IMR-90 (cell line): ENCODE measurements around the gene SPARCL1. TPM values are rescaled to one million over a fixed set of nuclear protein-coding genes. Genes with fewer than 3 reads are reported as not detected.
A peak's percentile ranks its signal among the peaks of the same experiment; 100 is the strongest.

Experiments used
- ATAC-seq: fragments of 200-7000 bp; cut with Tn5 transposase; 2 replicates; pipeline ENCODE4 v1.9.1; 2020; ENCODE audit warnings: low read depth, mild to moderate bottlenecking, moderate library complexity
- BruUV-seq: library from RNA; stranded (reverse); fragments of 400-500 nt; replicated peaks from 2 replicates; lab custom pipeline; 2021; lab: Mats Ljungman, UMichigan
- CTCF ChIA-PET: fragments of 300-600 bp; formaldehyde crosslinking; extraction: SDS; loops from one replicate; lab custom pipeline; 2021; ENCODE audit warnings: antibody characterized with exemption; lab: Yijun Ruan, JAX
- POLR2A ChIA-PET: fragments of 300-600 bp; sonication (Branson Sonifier 250); formaldehyde crosslinking; loops from one replicate; lab custom pipeline; 2022; ENCODE audit warnings: antibody characterized with exemption; ENCODE audit not compliant: unreplicated experiment; lab: Charles Lee
- DNase-seq: peaks from one replicate; pipeline ENCODE4 v3.0.0; 2013
- H2AFZ ChIP-seq: replicated peaks from 2 replicates; pipeline ENCODE3; 2013; ENCODE audit warnings: low read length, mild to moderate bottlenecking; ENCODE audit not compliant: poor library complexity
- H2AK5ac ChIP-seq: 2 replicates; pipeline ENCODE4 v1.6.1; 2013; ENCODE audit warnings: low read depth, low read length, inconsistent platforms
- H2AK9ac ChIP-seq: replicated peaks from 2 replicates; pipeline ENCODE3; 2013; ENCODE audit warnings: mild to moderate bottlenecking, low read depth, low read length, moderate library complexity; ENCODE audit not compliant: poor library complexity
- H2BK120ac ChIP-seq: 2 replicates; pipeline ENCODE4 v1.6.1; 2013; ENCODE audit warnings: low read depth, low read length, inconsistent platforms
- H2BK15ac ChIP-seq: 3 replicates; pipeline ENCODE4 v1.6.1; 2013; ENCODE audit warnings: low read depth, low read length, inconsistent platforms
- H2BK20ac ChIP-seq: 2 replicates; pipeline ENCODE4 v1.6.1; 2013; ENCODE audit warnings: low read depth, mild to moderate bottlenecking, inconsistent platforms, low read length, moderate library complexity
- H2BK5ac ChIP-seq: 2 replicates; pipeline ENCODE4 v1.6.1; 2013; ENCODE audit warnings: mild to moderate bottlenecking, low read depth, low read length, inconsistent platforms; ENCODE audit not compliant: poor library complexity, severe bottlenecking
- H3K14ac ChIP-seq: replicated peaks from 2 replicates; pipeline ENCODE4 v1.6.1; 2013; ENCODE audit warnings: low read depth, low read length, inconsistent platforms
- H3K18ac ChIP-seq: 2 replicates; pipeline ENCODE4 v1.6.1; 2013; ENCODE audit warnings: low read depth, low read length, control low read depth
- H3K23ac ChIP-seq: 2 replicates; pipeline ENCODE4 v1.6.1; 2013; ENCODE audit warnings: low read depth, low read length, inconsistent platforms
- H3K27ac ChIP-seq: 2 replicates; pipeline ENCODE4 v1.5.1; 2013; ENCODE audit warnings: mild to moderate bottlenecking, control low read depth, low read length; ENCODE audit not compliant: insufficient read depth
- H3K27me3 ChIP-seq: 2 replicates; pipeline ENCODE4 v1.6.1; 2013; ENCODE audit warnings: low read length; ENCODE audit not compliant: control insufficient read depth, insufficient read depth
- H3K36me3 ChIP-seq: 2 replicates; pipeline ENCODE4 v1.6.1; 2013; ENCODE audit warnings: low read length, mixed read lengths; ENCODE audit not compliant: control insufficient read depth, insufficient read depth
- H3K4ac ChIP-seq: 2 replicates; pipeline ENCODE4 v1.6.1; 2013; ENCODE audit warnings: low read depth, low read length, inconsistent platforms
- H3K4me1 ChIP-seq: 2 replicates; pipeline ENCODE4 v1.6.1; 2013; ENCODE audit warnings: low read length, mixed read lengths; ENCODE audit not compliant: control insufficient read depth, insufficient read depth
- H3K4me2 ChIP-seq: 2 replicates; pipeline ENCODE4 v1.6.1; 2013; ENCODE audit warnings: low read depth, mild to moderate bottlenecking, control low read depth, low read length, moderate library complexity
- H3K4me3 ChIP-seq: 2 replicates; pipeline ENCODE4 v1.5.1; 2013; ENCODE audit warnings: low read depth, mild to moderate bottlenecking, control low read depth, low read length, moderate library complexity; ENCODE audit not compliant: insufficient read depth
- H3K56ac ChIP-seq: 2 replicates; pipeline ENCODE4 v1.6.1; 2013; ENCODE audit warnings: low read length, inconsistent platforms; ENCODE audit not compliant: insufficient read depth; ENCODE audit errors: extremely low read depth
- H3K79me1 ChIP-seq, 2 experiments: 2 replicates each; pipeline ENCODE4 v1.6.1; 2013; ENCODE audit warnings: low read length in 2 of 2, inconsistent platforms in 1 of 2, low read depth in 1 of 2
- H3K9ac ChIP-seq: 2 replicates; pipeline ENCODE4 v1.6.1; 2013; ENCODE audit warnings: low read depth, low read length, control low read depth
- H3K9me1 ChIP-seq: 2 replicates; pipeline ENCODE4 v1.6.1; 2013; ENCODE audit warnings: low read length, inconsistent platforms; ENCODE audit not compliant: insufficient read depth
- H3K9me3 ChIP-seq: 2 replicates; pipeline ENCODE4 v1.6.1; 2013; ENCODE audit warnings: low read length; ENCODE audit not compliant: control insufficient read depth, insufficient read depth
- H4K20me1 ChIP-seq: 2 replicates; pipeline ENCODE4 v1.6.1; 2013; ENCODE audit warnings: low read length, inconsistent platforms; ENCODE audit not compliant: insufficient read depth
- H4K5ac ChIP-seq: 2 replicates; pipeline ENCODE4 v1.6.1; 2013; ENCODE audit warnings: mild to moderate bottlenecking, low read depth, low read length, control low read depth
- H4K8ac ChIP-seq, 2 experiments: 2 replicates each; pipeline ENCODE4 v1.6.1; 2013; ENCODE audit warnings: low read depth in 2 of 2, low read length in 2 of 2, control low read depth in 1 of 2, inconsistent platforms in 1 of 2
- H4K91ac ChIP-seq: 2 replicates; pipeline ENCODE4 v1.6.1; 2013; ENCODE audit warnings: low read depth, low read length, inconsistent platforms; ENCODE audit not compliant: insufficient read depth
- BHLHE40 ChIP-seq: fragments of 150-350 bp; IDR thresholded peaks from 2 replicates; pipeline ENCODE4 v1.6.1; 2016; ENCODE audit warnings: mild to moderate bottlenecking, low read depth, low read length
- CEBPB ChIP-seq: IDR thresholded peaks from 2 replicates; pipeline ENCODE4 v1.6.1; 2012; ENCODE audit warnings: low read depth, low read length, improper control_type of control experiment
- CHD1 ChIP-seq: IDR thresholded peaks from 2 replicates; pipeline ENCODE4 v1.6.1; 2012; ENCODE audit warnings: low read depth, low read length, improper control_type of control experiment
- CTCF ChIP-seq: conservative IDR thresholded peaks from 2 replicates; pipeline ENCODE4 v1.5.1; 2012; ENCODE audit warnings: mild to moderate bottlenecking, low read depth, low read length, improper control_type of control experiment
- ELK1 ChIP-seq: fragments of 150-350 bp; IDR thresholded peaks from 2 replicates; pipeline ENCODE4 v1.6.1; 2016; ENCODE audit warnings: low read depth, mild to moderate bottlenecking, low read length, moderate library complexity, borderline replicate concordance
- FOS ChIP-seq: fragments of 150-350 bp; IDR thresholded peaks from 2 replicates; pipeline ENCODE4 v1.6.1; 2016; ENCODE audit warnings: low read depth, low read length
- MAFK ChIP-seq: IDR thresholded peaks from 2 replicates; pipeline ENCODE4 v1.6.1; 2012; ENCODE audit warnings: low read depth, low read length, improper control_type of control experiment
- MAZ ChIP-seq: IDR thresholded peaks from 2 replicates; pipeline ENCODE4 v1.6.1; 2012; ENCODE audit warnings: low read depth, mild to moderate bottlenecking, low read length, improper control_type of control experiment, moderate library complexity, borderline replicate concordance
- MXI1 ChIP-seq: IDR thresholded peaks from 2 replicates; pipeline ENCODE4 v1.6.1; 2012; ENCODE audit warnings: low read depth, mild to moderate bottlenecking, low read length, moderate library complexity, borderline replicate concordance
- NFE2L2 ChIP-seq: fragments of 150-350 bp; IDR thresholded peaks from 2 replicates; pipeline ENCODE4 v1.6.1; 2016; ENCODE audit warnings: low read depth, mild to moderate bottlenecking, low read length
- POLR2A ChIP-seq: IDR thresholded peaks from 2 replicates; pipeline ENCODE4 v1.6.1; 2012; ENCODE audit warnings: mild to moderate bottlenecking, low read depth, low read length
- RAD21 ChIP-seq: IDR thresholded peaks from 2 replicates; pipeline ENCODE4 v1.6.1; 2012; ENCODE audit warnings: low read length, improper control_type of control experiment
- RCOR1 ChIP-seq: IDR thresholded peaks from 2 replicates; pipeline ENCODE4 v1.6.1; 2012; ENCODE audit warnings: mild to moderate bottlenecking, low read length, improper control_type of control experiment; ENCODE audit not compliant: insufficient replicate concordance
- RFX5 ChIP-seq: IDR thresholded peaks from 2 replicates; pipeline ENCODE4 v1.8.0; 2012; ENCODE audit warnings: low read depth, mild to moderate bottlenecking, low read length, moderate library complexity
- SMC3 ChIP-seq: fragments of 150-350 bp; IDR thresholded peaks from 2 replicates; pipeline ENCODE4 v1.6.1; 2016; ENCODE audit warnings: low read depth, mild to moderate bottlenecking, antibody characterized with exemption, low read length, moderate library complexity
- USF2 ChIP-seq: fragments of 150-350 bp; IDR thresholded peaks from 2 replicates; pipeline ENCODE4 v1.6.1; 2017; ENCODE audit warnings: mild to moderate bottlenecking, antibody characterized with exemption, low read length, low read depth
- WGBS, 2 experiments: methylation state at CpG; one replicate each; pipeline versions ENCODE4 v1.1.5 to v1.1.7; 2013; ENCODE audit warnings: missing lambda C conversion rate in 2 of 2; ENCODE audit not compliant: insufficient read length in 1 of 2; ENCODE audit errors: extremely low coverage in 2 of 2; 5-methylcytosine and 5-hydroxymethylcytosine counted together
- dilution Hi-C: fragments of 300-500 bp; cut with HindIII; formaldehyde crosslinking; loops from one replicate; pipeline ENCODE4 v1.14.3; 2018; ENCODE audit warnings: low sequenced_read_pairs; ENCODE audit not compliant: unreplicated experiment
- in situ Hi-C: fragments of 300-500 bp; cut with MboI; formaldehyde crosslinking; loops from 3 replicates; pipeline ENCODE4 v1.14.3; 2019; ENCODE audit warnings: low sequenced_read_pairs, inconsistent platforms, mixed read lengths
- intact Hi-C: fragments of 100-400 bp; cut with micrococcal nuclease; formaldehyde crosslinking; loops from 2 replicates; pipeline ENCODE4 v1.10.0; 2022
- polyA plus RNA-seq, 3 experiments: library from polyadenylated mRNA; depleted of rRNA; stranded (reverse); fragments of >200 nt; gene quantifications; 2 replicates each; pipeline ENCODE4 v1.2.3, GENCODE V29; 2012; ENCODE audit warnings: low replicate concordance in 1 of 3
- total RNA-seq: library from RNA; depleted of rRNA; stranded (reverse); fragments of >200 nt; gene quantifications from 2 replicates; pipeline ENCODE4 v1.2.3, GENCODE V29; 2012

The SPARCL1 gene
- total and polyA plus RNA-seq, 2 of the 4 experiments (the other 2 are of a cell fraction) = not detected

DNA sequence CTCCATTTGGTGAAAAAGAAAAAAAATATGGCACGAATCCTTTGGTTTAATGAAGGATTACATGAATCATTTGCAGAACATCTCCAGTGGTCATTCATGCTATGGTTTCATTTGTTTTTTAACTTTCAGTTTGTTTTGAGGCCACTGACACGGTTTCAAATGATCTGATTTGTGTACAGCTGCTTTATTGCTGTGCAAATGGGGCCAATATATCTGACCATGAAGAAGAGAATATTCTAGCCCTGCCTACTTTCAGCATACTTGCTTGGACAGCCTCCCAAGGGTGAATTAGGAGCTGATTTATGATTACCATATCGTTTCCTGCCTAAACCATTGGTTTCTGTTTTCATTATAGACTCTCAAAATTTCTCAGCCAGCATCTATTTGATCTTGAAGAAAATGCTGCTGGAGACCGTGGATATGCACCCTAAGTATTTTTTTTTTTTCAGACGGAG, 30.7 kb downstream of the SPARCL1 start:
- ChIA-PET POLR2A (no interaction called here), CTCF (interaction anchor here (0.5 to 1.1 kb wide), 2 partner anchors 351 to 1499 kb away, joined by 3 read pairs; no protein-coding TSS in a partner anchor)
- H3K23ac ChIP-seq = no peak overlapping the region
- no peak overlapping the region for H2BK20ac ChIP-seq
- H3K9me1 ChIP-seq = no peaks in the 10 kb centered on the region
- peak overlapping the region; percentile 29; the same call in 1 of the 2 replicates for H3K4me3 ChIP-seq
- peak; percentile 81 for ATAC-seq
- TF ChIP-seq POLR2A (no peak), MAFK (no peak), FOS (no peak), MAZ (no peak), CEBPB (no peak), CTCF (no peak), MXI1 (no peak), ELK1 (no peak), RAD21 (no peak), SMC3 (no peak), RFX5 (no peak), RCOR1 (no peak), USF2 (no peak), NFE2L2 (no peak), CHD1 (no peak), BHLHE40 (no peak)
- no peaks in the 10 kb centered on the region for H3K9me3 ChIP-seq
- dilution Hi-C loops = no loop called here
- no peak overlapping the region for H2AK5ac ChIP-seq
- no peaks in the 10 kb centered on the region for H3K36me3 ChIP-seq
- H2BK120ac ChIP-seq = no peak overlapping the region
- DNase-seq = peak; percentile 47
- H3K79me1 ChIP-seq = no peaks in the 10 kb centered on the region
- no peak overlapping the region for H3K9ac ChIP-seq
- no peak overlapping the region for H2AK9ac ChIP-seq
- H4K91ac ChIP-seq = no peak overlapping the region
- intact Hi-C loops = no loop called here
- no peak overlapping the region for H3K4ac ChIP-seq
- no peak overlapping the region for H2BK5ac ChIP-seq
- H3K18ac ChIP-seq = no peak overlapping the region
- H3K27ac ChIP-seq = no peak overlapping the region
- no peaks in the 10 kb centered on the region for H4K20me1 ChIP-seq
- no peaks in the 10 kb centered on the region for H3K27me3 ChIP-seq
- H4K5ac ChIP-seq = no peak overlapping the region
- H3K4me2 ChIP-seq = peak overlapping the region; percentile 76; the same call in 1 of the 2 replicates
- no peak overlapping the region for H2BK15ac ChIP-seq
- no TSS peak for BruUV-seq
- H2AFZ ChIP-seq = no peak overlapping the region
- in situ Hi-C loops = no loop called here
- WGBS, 2 experiments = no CpG with 5 or more reads among the region's 5 CpGs
- H4K8ac ChIP-seq = no peak overlapping the region
- H3K4me1 ChIP-seq = no peaks in the 10 kb centered on the region
- H3K14ac ChIP-seq = no peak overlapping the region
- no peak overlapping the region for H3K56ac ChIP-seq
